ENCODE data around the gene TRPM2. TPM values are rescaled to one million over a fixed set of nuclear protein-coding genes. Genes with fewer than 3 reads are reported as not detected.

Gene TRPM2
- total RNA-seq, 2 experiments from 2014 or later = 2.6 to 3.7 TPM

- no peak for DNase-seq
- H3K27me3 Mint-ChIP-seq = no peaks in the 10 kb centered on the region
- intact Hi-C loops (cut with micrococcal nuclease) = no loop called here
- ATAC-seq = no peak
- CTCF ChIA-PET = no interaction called here
- TF ChIP-seq, protein P1, sequence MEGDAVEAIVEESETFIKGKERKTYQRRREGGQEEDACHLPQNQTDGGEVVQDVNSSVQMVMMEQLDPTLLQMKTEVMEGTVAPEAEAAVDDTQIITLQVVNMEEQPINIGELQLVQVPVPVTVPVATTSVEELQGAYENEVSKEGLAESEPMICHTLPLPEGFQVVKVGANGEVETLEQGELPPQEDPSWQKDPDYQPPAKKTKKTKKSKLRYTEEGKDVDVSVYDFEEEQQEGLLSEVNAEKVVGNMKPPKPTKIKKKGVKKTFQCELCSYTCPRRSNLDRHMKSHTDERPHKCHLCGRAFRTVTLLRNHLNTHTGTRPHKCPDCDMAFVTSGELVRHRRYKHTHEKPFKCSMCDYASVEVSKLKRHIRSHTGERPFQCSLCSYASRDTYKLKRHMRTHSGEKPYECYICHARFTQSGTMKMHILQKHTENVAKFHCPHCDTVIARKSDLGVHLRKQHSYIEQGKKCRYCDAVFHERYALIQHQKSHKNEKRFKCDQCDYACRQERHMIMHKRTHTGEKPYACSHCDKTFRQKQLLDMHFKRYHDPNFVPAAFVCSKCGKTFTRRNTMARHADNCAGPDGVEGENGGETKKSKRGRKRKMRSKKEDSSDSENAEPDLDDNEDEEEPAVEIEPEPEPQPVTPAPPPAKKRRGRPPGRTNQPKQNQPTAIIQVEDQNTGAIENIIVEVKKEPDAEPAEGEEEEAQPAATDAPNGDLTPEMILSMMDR (IDR thresholded peaks at IDR 0.05) = no peak
- H3K4me1 Mint-ChIP-seq (ENCODE audit: low read depth) = no peaks in the 10 kb centered on the region
- no peaks in the 10 kb centered on the region for H3K9me3 Mint-ChIP-seq
- no peaks in the 10 kb centered on the region for H3K36me3 Mint-ChIP-seq (ENCODE audit: low read depth)
- POLR2A ChIA-PET = no interaction called here
- H3K4me3 Mint-ChIP-seq = no peak overlapping the region
- no peak overlapping the region for H3K27ac Mint-ChIP-seq
These were observed 87.0 kb downstream of the TRPM2 start for GRCh38 chr21:44440241-44441040.

DNA sequence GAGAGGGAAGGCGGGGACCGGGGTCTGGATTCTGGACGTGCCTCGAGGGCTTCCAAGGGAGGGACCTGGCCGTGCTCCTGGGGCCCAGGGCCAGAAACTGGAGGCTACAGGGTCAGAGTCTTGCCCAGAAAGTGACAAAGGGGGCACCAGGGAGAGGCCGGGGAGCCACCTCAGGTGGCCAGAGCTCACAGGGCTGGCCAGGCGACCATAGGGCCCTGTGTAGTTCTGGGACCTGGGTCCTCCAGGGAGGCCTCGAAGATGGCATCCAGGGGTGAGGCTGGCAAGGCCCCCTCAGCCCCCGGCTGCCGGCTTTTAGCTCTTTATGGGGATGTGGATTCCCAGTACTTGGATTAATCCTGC is 87.6 kb downstream of the TRPM2 start:
- no peak overlapping the region for H3K27ac Mint-ChIP-seq
- no peaks in the 10 kb centered on the region for H3K9me3 Mint-ChIP-seq
- H3K27me3 Mint-ChIP-seq = no peaks in the 10 kb centered on the region
- TF ChIP-seq, protein P1 (IDR thresholded peaks at IDR 0.05) = no peak
- ATAC-seq = no peak
- H3K4me3 Mint-ChIP-seq = no peak overlapping the region
- DNase-seq = no peak
- H3K4me1 Mint-ChIP-seq (ENCODE audit: low read depth) = no peaks in the 10 kb centered on the region
- POLR2A ChIA-PET = interaction anchor here (0.6 kb wide), 1 partner anchor 638 kb away, joined by 3 read pairs; no protein-coding TSS in a partner anchor
- H3K36me3 Mint-ChIP-seq (ENCODE audit: low read depth) = no peaks in the 10 kb centered on the region
- CTCF ChIA-PET = no interaction called here
- intact Hi-C loops (cut with micrococcal nuclease) = no loop called here

DNA sequence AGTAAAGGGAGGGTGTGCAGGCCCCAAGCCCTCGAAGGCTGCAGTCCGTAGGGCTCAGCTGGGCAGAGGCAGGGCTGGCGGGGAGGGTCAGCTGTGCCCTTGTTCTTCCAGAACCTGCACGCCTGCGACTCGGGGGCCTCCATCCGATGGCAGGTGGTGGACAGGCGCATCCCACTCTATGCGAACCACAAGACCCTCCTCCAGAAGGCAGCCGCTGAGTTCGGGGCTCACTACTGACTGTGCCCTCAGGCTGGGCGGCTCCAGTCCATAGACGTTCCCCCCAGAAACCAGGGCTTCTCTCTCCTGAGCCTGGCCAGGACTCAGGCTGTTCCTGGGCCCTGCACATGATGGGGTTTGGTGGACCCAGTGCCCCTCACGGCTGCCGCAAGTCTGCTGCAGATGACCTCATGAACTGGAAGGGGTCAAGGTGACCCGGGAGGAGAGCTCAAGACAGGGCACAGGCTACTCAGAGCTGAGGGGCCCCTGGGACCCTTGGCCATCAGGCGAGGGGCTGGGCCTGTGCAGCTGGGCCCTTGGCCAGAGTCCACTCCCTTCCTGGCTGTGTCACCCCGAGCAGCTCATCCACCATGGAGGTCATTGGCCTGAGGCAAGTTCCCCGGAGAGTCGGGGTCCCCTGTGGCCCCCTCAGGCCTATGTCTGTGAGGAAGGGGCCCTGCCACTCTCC is 88.3 kb downstream of the TRPM2 start:
- TF ChIP-seq, protein P1 (IDR thresholded peaks at IDR 0.05) = no peak
- DNase-seq (no peak), ATAC-seq (no peak)
- H3K27ac Mint-ChIP-seq = no peak overlapping the region
- ChIA-PET POLR2A (interaction anchor here (0.6 to 1.2 kb wide), 2 partner anchors 11 to 637 kb away, joined by 3 read pairs; no protein-coding TSS in a partner anchor), CTCF (no interaction called here)
- no peaks in the 10 kb centered on the region for H3K4me1 Mint-ChIP-seq (ENCODE audit: low read depth)
- intact Hi-C loops (cut with micrococcal nuclease) = no loop called here
- H3K36me3 Mint-ChIP-seq (ENCODE audit: low read depth) = no peaks in the 10 kb centered on the region
- no peaks in the 10 kb centered on the region for H3K27me3 Mint-ChIP-seq
- no peaks in the 10 kb centered on the region for H3K9me3 Mint-ChIP-seq
- H3K4me3 Mint-ChIP-seq = no peak overlapping the region

DNA sequence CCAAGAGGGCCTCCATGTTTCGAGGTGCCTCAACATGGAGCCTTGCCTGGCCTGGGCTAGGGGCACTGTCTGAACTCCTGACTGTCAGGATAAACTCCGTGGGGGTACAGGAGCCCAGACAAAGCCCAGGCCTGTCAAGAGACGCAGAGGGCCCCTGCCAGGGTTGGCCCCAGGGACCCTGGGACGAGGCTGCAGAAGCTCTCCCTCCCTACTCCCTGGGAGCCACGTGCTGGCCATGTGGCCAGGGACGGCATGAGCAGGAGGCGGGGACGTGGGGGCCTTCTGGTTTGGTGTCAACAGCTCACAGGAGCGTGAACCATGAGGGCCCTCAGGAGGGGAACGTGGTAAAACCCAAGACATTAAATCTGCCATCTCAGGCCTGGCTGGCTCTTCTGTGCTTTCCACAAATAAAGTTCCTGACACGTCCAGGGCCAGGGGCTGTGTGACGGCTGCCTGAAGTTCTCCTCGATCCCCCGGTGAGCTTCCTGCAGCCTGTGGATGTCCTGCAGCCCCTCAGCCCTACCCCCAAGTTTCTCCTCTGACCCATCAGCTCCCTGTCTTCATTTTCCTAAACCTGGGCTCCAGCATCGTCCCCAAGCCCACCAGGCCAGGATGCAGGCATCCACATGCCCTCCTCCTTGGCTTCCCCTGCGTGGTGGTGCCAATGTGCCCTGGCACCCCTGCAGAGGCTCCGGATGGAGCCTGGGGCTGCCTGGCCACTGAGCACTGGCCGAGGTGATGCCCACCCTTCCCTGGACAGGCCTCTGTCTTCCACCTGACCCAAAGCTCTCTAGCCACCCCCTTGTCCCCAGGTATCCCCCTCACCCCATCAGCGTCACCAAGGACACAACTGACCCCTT is 89.1 kb downstream of the TRPM2 start:
- ATAC-seq (no peak), DNase-seq (no peak)
- intact Hi-C loops (cut with micrococcal nuclease) = no loop called here
- ChIA-PET CTCF (no interaction called here), POLR2A (interaction anchor here (1.2 kb wide), 1 partner anchor 12 kb away, joined by 3 read pairs; no protein-coding TSS in a partner anchor)
- H3K27ac Mint-ChIP-seq = no peak overlapping the region
- H3K4me1 Mint-ChIP-seq (ENCODE audit: low read depth) = no peaks in the 10 kb centered on the region
- TF ChIP-seq, protein P1 (IDR thresholded peaks at IDR 0.05) = no peak
- H3K9me3 Mint-ChIP-seq = no peaks in the 10 kb centered on the region
- H3K4me3 Mint-ChIP-seq = no peak overlapping the region
- H3K36me3 Mint-ChIP-seq (ENCODE audit: low read depth) = no peaks in the 10 kb centered on the region
- H3K27me3 Mint-ChIP-seq = peaks cover 4% of the 10 kb centered on the region
